Spleen (tissue), 11 donors: Measurements from ENCODE around the gene NFE2. TPM values are rescaled to one million over a fixed set of nuclear protein-coding genes. Genes with fewer than 3 reads are reported as not detected.

Experiments used
- DNase-seq: peaks from one replicate; pipeline ENCODE4 v3.0.0-alpha.2; 2020
- H3K27ac ChIP-seq, 8 donors: fragments of 200-600 bp; sonication (generic) in 7 of 8; 1 replicate in 4 of 8; 2 replicates in 4 of 8; pipeline versions ENCODE4 v1.5.0 to v1.8.0; 2016 to 2021; ENCODE audit warnings: inconsistent platforms in 4 of 8, mild to moderate bottlenecking in 4 of 8, moderate library complexity in 1 of 8
- H3K27me3 ChIP-seq, 7 donors: fragments of 200-600 bp; sonication (generic) in 6 of 7; replicated peaks in 1 of 7; 1 replicate in 4 of 7; 2 replicates in 3 of 7; pipeline versions ENCODE4 v1.5.0 to v1.8.0; 2016 to 2021; ENCODE audit warnings: inconsistent platforms in 3 of 7, mild to moderate bottlenecking in 1 of 7
- H3K36me3 ChIP-seq, 6 donors: fragments of 200-600 bp; sonication (generic) in 5 of 6; 1 replicate in 4 of 6; 2 replicates in 2 of 6; pipeline versions ENCODE4 v1.5.0 to v1.8.0; 2016 to 2021; ENCODE audit warnings: inconsistent platforms in 2 of 6
- H3K4me1 ChIP-seq, 6 donors: fragments of 200-600 bp; sonication (generic) in 5 of 6; 1 replicate in 3 of 6; 2 replicates in 3 of 6; pipeline versions ENCODE4 v1.5.0 to v1.8.0; 2016 to 2021; ENCODE audit warnings: inconsistent platforms in 3 of 6
- H3K4me3 ChIP-seq, 8 donors: fragments of 200-600 bp; sonication (generic) in 7 of 8; 1 replicate in 4 of 8; 2 replicates in 4 of 8; pipeline versions ENCODE4 v1.5.0 to v1.8.0; 2016 to 2021; ENCODE audit warnings: inconsistent platforms in 4 of 8, mild to moderate bottlenecking in 4 of 8, moderate library complexity in 2 of 8
- H3K9me3 ChIP-seq, 8 donors: fragments of 200-600 bp; sonication (generic) in 7 of 8; 1 replicate in 4 of 8; 2 replicates in 4 of 8; pipeline versions ENCODE4 v1.5.0 to v1.8.0; 2016 to 2021; ENCODE audit warnings: inconsistent platforms in 4 of 8
- POLR2A ChIP-seq, 3 donors: fragments of 450-650 bp; IDR thresholded peaks; one replicate each; pipeline ENCODE4 v1.5.1; 2017; ENCODE audit warnings: antibody characterized with exemption in 3 of 3, mild to moderate bottlenecking in 1 of 3
- POLR2AphosphoS5 ChIP-seq, 3 donors: sonication (generic); formaldehyde crosslinking; IDR thresholded peaks; one replicate each; pipeline ENCODE4 v1.5.1; 2017; ENCODE audit warnings: antibody characterized with exemption in 3 of 3
- whole genome bisulfite sequencing, 5 donors: extraction: QIAGEN DNeasy Blood & Tissue Kit in 3 of 5; methylation state at CpG; one replicate each; pipeline versions ENCODE4 v1.1.5 to v1.1.7; 2013 to 2018; 5-methylcytosine and 5-hydroxymethylcytosine counted together
- intact Hi-C: fragments of 100-400 bp; cut with DNase I; formaldehyde crosslinking; loops from one replicate; pipeline ENCODE4 v1.15.0; 2023; ENCODE audit warnings: low total_unique reads
- microRNA-seq, 3 donors: library from miRNA; unstranded; fragments of <30 nt; microRNA quantifications; one replicate each; pipeline versions ENCODE4 to v1.1.0, GENCODE V29; 2019 to 2020
- polyA plus RNA-seq, 3 donors: library from polyadenylated mRNA; stranded (reverse); fragments of 200-250 nt; gene quantifications; one replicate each; pipeline ENCODE4 v1.2.1, GENCODE V29; 2013
- small RNA-seq, 4 donors: library from RNA; depleted of rRNA; stranded (forward); fragments of <200 nt; gene quantifications; one replicate each; pipeline ENCODE3, GENCODE V24; 2016
- total RNA-seq, 7 donors: library from RNA; depleted of rRNA in 3 of 7; stranded (reverse); fragments of >200 nt in 3 of 7; fragmentation: NEBNext Ultra II Directional in 4 of 7; extraction: Animal tissue kit (Norgen Biotek cat#: 25700) in 4 of 7; gene quantifications; one replicate each; pipeline versions ENCODE4 v1.1.0 to v1.2.1, GENCODE V29; 2016 to 2021
- TF ChIP-seq, protein P1 (sequence below), 11 experiments: fragments of 200-600 bp in 7 of 11; fragments of 450-650 bp in 4 of 11; sonication (generic) in 4 of 11; IDR thresholded peaks in 8 of 11; conservative IDR thresholded peaks in 3 of 11; 1 replicate in 7 of 11; 2 replicates in 4 of 11; pipeline versions ENCODE4 v1.4.0 to v1.8.0; 2016 to 2021; ENCODE audit warnings: antibody characterized with exemption in 11 of 11, inconsistent platforms in 4 of 11, mild to moderate bottlenecking in 1 of 11
- donor health status: healthy with polysubstance abuse.
- donor health status: DM: no; HTN: no; CAD: no; lungs with moderate emphysema.
- donor health status: DM: no; HTN: no; CAD: no.
- donor health status: Bipolar disorder and iron deficiency.
- donor health status: healthy.
- donor health status: DM: no; HTN: no; CAD: no.
- donor health status: DM: yes; HTN: yes; CAD: no.

Gene NFE2
- total and polyA plus RNA-seq, 10 donors: 2.4 to 93.7 (median 24.7) TPM

- intact Hi-C loops: loop anchor here (10.0 kb wide), 1 partner anchor 112 kb away; the partner anchor contains the start of gene GPR84
- 95 to 99% (median 97%) methylated on average over 4 of the region's 4 CpGs for WGBS, 5 donors
- H3K36me3 ChIP-seq: peaks cover 0 to 74% (median 48%) of the 10 kb centered on the region in 6 donors
- no peak for TF ChIP-seq POLR2AphosphoS5 (IDR thresholded peaks at IDR 0.05)
- DNase-seq: no peak
- H3K4me1 ChIP-seq: peaks cover 0 to 23% (median 8%) of the 10 kb centered on the region in 6 donors
- H3K27me3 ChIP-seq: no peaks in the 10 kb centered on the region
- no peak overlapping the region for H3K4me3 ChIP-seq
- H3K9me3 ChIP-seq: no peaks in the 10 kb centered on the region
- H3K27ac ChIP-seq: no peak overlapping the region
These were observed 47.6 kb downstream of the NFE2 start for GRCh38 chr12:54253240-54253639.

DNA sequence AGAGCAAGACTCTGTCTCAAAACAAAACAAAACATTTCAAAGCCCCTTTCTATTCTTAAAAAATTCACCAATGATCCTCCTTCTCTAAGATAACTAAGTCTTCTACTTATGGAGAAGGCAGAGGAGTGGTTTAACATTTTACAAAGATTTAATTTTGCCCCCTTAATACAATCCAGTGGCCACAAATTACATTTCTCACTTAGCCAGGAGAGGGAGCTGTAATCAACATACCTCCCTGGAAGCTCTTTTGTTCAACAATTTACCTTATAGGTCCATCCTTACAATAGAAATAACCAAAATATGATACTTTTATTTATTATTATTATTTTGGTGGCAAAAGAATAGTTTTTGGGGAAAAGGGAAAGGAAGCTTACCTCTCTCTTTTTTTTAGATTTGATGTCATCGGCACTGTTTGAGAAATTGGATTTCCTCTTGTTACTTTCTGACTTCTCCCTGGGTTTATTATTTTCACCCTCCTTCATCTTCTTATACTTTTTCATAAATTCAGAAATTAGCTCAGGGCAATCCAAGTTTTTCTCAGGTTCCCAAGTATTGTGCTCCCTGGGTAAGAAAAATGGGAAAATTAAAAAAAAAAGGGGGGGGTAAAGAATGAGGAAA lies 49.0 kb downstream of the NFE2 start:
- Histone ChIP-seq H3K9me3 (no peaks in the 10 kb centered on the region), H3K4me1 (peaks cover 0 to 16% (median 4%) of the 10 kb centered on the region in 6 donors), H3K27me3 (no peaks in the 10 kb centered on the region), H3K27ac (peak overlapping the region in 1 of 8 donors; percentile 21), H3K4me3 (no peak overlapping the region), H3K36me3 (peaks cover 0 to 80% (median 43%) of the 10 kb centered on the region in 6 donors)
- TF ChIP-seq, protein P1, sequence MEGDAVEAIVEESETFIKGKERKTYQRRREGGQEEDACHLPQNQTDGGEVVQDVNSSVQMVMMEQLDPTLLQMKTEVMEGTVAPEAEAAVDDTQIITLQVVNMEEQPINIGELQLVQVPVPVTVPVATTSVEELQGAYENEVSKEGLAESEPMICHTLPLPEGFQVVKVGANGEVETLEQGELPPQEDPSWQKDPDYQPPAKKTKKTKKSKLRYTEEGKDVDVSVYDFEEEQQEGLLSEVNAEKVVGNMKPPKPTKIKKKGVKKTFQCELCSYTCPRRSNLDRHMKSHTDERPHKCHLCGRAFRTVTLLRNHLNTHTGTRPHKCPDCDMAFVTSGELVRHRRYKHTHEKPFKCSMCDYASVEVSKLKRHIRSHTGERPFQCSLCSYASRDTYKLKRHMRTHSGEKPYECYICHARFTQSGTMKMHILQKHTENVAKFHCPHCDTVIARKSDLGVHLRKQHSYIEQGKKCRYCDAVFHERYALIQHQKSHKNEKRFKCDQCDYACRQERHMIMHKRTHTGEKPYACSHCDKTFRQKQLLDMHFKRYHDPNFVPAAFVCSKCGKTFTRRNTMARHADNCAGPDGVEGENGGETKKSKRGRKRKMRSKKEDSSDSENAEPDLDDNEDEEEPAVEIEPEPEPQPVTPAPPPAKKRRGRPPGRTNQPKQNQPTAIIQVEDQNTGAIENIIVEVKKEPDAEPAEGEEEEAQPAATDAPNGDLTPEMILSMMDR (IDR thresholded peaks at IDR 0.05 in 8 of 11, conservative IDR thresholded peaks at IDR 0.05 in 3 of 11): peak in 9 of 11 experiments; percentile 40 to 69 (median 64)
- no peak for TF ChIP-seq POLR2AphosphoS5 (IDR thresholded peaks at IDR 0.05)
- DNase-seq: no peak
- intact Hi-C loops: loop anchor here (10.0 kb wide), 1 partner anchor 113 kb away; the partner anchor contains the start of gene GPR84
- WGBS, 5 donors: 78 to 97% (median 91%) methylated on average over 1 of the region's 1 CpG

- no peak overlapping the region for H3K4me3 ChIP-seq
- WGBS, 5 donors: 94 to 95% (median 94%) methylated on average over 5 of the region's 5 CpGs
- H3K4me1 ChIP-seq: peaks cover 0 to 16% (median 3%) of the 10 kb centered on the region in 6 donors
- no peaks in the 10 kb centered on the region for H3K9me3 ChIP-seq
- DNase-seq: no peak
- H3K27ac ChIP-seq: no peak overlapping the region
- peaks cover 0 to 80% (median 45%) of the 10 kb centered on the region in 6 donors for H3K36me3 ChIP-seq
- no peaks in the 10 kb centered on the region for H3K27me3 ChIP-seq
- TF ChIP-seq, protein P1 (IDR thresholded peaks at IDR 0.05 in 8 of 11, conservative IDR thresholded peaks at IDR 0.05 in 3 of 11): no peak
- TF ChIP-seq POLR2AphosphoS5 (IDR thresholded peaks at IDR 0.05) (no peak), POLR2A (IDR thresholded peaks at IDR 0.05) (no peak)
- intact Hi-C loops: no loop called here
These were observed 51.3 kb downstream of the NFE2 start for GRCh38 chr12:54249489-54249888.

- no peak overlapping the region for H3K4me3 ChIP-seq
- intact Hi-C loops: no loop called here
- no peaks in the 10 kb centered on the region for H3K27me3 ChIP-seq
- H3K4me1 ChIP-seq: peaks cover 0 to 5% (median under 1%) of the 10 kb centered on the region in 6 donors
- TF ChIP-seq POLR2AphosphoS5 (IDR thresholded peaks at IDR 0.05) (no peak), POLR2A (IDR thresholded peaks at IDR 0.05) (no peak)
- TF ChIP-seq, protein P1 (IDR thresholded peaks at IDR 0.05 in 8 of 11, conservative IDR thresholded peaks at IDR 0.05 in 3 of 11): no peak
- DNase-seq: no peak
- no peak overlapping the region for H3K27ac ChIP-seq
- no peaks in the 10 kb centered on the region for H3K9me3 ChIP-seq
- 94 to 99% (median 97%) methylated on average over 6 of the region's 6 CpGs for WGBS, 5 donors
- H3K36me3 ChIP-seq: peaks cover 0 to 98% (median 60%) of the 10 kb centered on the region in 6 donors
These were observed 54.7 kb downstream of the NFE2 start for GRCh38 chr12:54246011-54246641.

Small RNAs within 50 kb of the gene (microRNA-seq; reads per million reads assigned to microRNA genes)
- gene MIR148B: 217 to 440 (median 335) reads per million in 3 donors

Small RNAs within 50 kb of the gene (small RNA-seq; reads per million reads assigned to genes)
- gene MIR148B: 37.5 to 48.5 (median 41.4) reads per million in 4 donors
- 0 reads per million in 4 donors for gene RN7SL390P
- 0 reads per million in 4 donors for gene RN7SL744P
- gene RNU6-950P: 0 reads per million in 4 donors

Other genes with a start within 250 kb of the NFE2 start
- gene HOXC4, start 247.2 kb downstream of the NFE2 start, total RNA-seq: 1 to 10 TPM in 4 of 7 donors, under 1 TPM in 3; 0.68 to 2.1 (median 1.4) TPM
- 1 to 10 TPM in 2 of 3 donors, under 1 TPM in 1; 0.49 to 2.6 (median 1.8) TPM for gene HOXC4, start 247.2 kb downstream of the NFE2 start, polyA plus RNA-seq
- gene SMUG1, start 112.0 kb downstream of the NFE2 start, total RNA-seq: 10 to 100 TPM; 20.9 to 36.3 (median 23.1) TPM
- 10 to 100 TPM; 24.0 to 42.2 (median 37.4) TPM for gene SMUG1, start 112.0 kb downstream of the NFE2 start, polyA plus RNA-seq
- 10 to 100 TPM; 37.2 to 60.3 (median 48.2) TPM for gene CBX5, start 20.9 kb downstream of the NFE2 start, total RNA-seq
- gene CBX5, start 20.9 kb downstream of the NFE2 start, polyA plus RNA-seq: 1 to 10 TPM; 6.5 to 8.8 (median 6.5) TPM
- gene HNRNPA1, start 20.3 kb downstream of the NFE2 start, total RNA-seq: 100 to 1,000 TPM; 511 to 957 (median 742) TPM
- 1,000 to 10,000 TPM; 1,074 to 1,168 (median 1,166) TPM for gene HNRNPA1, start 20.3 kb downstream of the NFE2 start, polyA plus RNA-seq
- 10 to 100 TPM; 59.3 to 99.1 (median 92.8) TPM for gene COPZ1, start 24.1 kb upstream of the NFE2 start, total RNA-seq
- gene COPZ1, start 24.1 kb upstream of the NFE2 start, polyA plus RNA-seq: 10 to 100 TPM; 55.4 to 80.2 (median 76.4) TPM
- gene GPR84, start 63.5 kb upstream of the NFE2 start, total RNA-seq: 10 to 100 TPM in 1 of 7 donors, 1 to 10 TPM in 5, under 1 TPM in 1; 0.97 to 12.5 (median 2.9) TPM
- gene GPR84, start 63.5 kb upstream of the NFE2 start, polyA plus RNA-seq: under 1 TPM; 0.35 to 0.47 (median 0.39) TPM
- gene ZNF385A, start 83.7 kb upstream of the NFE2 start, total RNA-seq: 10 to 100 TPM; 19.9 to 40.3 (median 27.2) TPM
- gene ZNF385A, start 83.7 kb upstream of the NFE2 start, polyA plus RNA-seq: 10 to 100 TPM in 2 of 3 donors, 1 to 10 TPM in 1; 7.4 to 12.5 (median 12.4) TPM
- 10 to 100 TPM; 20.8 to 44.9 (median 36.3) TPM for gene ITGA5, start 118.3 kb upstream of the NFE2 start, total RNA-seq
- gene ITGA5, start 118.3 kb upstream of the NFE2 start, polyA plus RNA-seq: 1 to 10 TPM; 7.0 to 9.5 (median 9.1) TPM
- 10 to 100 TPM in 1 of 7 donors, 1 to 10 TPM in 6; 1.3 to 16.2 (median 3.6) TPM for gene GTSF1, start 172.6 kb upstream of the NFE2 start, total RNA-seq
- 1 to 10 TPM; 5.3 to 8.8 (median 6.6) TPM for gene GTSF1, start 172.6 kb upstream of the NFE2 start, polyA plus RNA-seq
- gene NCKAP1L, start 196.7 kb upstream of the NFE2 start, total RNA-seq: 100 to 1,000 TPM; 139 to 201 (median 171) TPM
- gene NCKAP1L, start 196.7 kb upstream of the NFE2 start, polyA plus RNA-seq: 10 to 100 TPM; 40.5 to 47.8 (median 40.7) TPM
- gene PDE1B, start 248.6 kb upstream of the NFE2 start, total RNA-seq: 10 to 100 TPM; 15.4 to 37.1 (median 17.3) TPM
- 10 to 100 TPM in 1 of 3 donors, 1 to 10 TPM in 2; 6.0 to 11.0 (median 9.5) TPM for gene PDE1B, start 248.6 kb upstream of the NFE2 start, polyA plus RNA-seq